Erythroblast (primary cell): ENCODE data around the gene FBXL16.

ENCODE experiments used
- GATA1 ChIP-seq: IDR thresholded peaks from 2 replicates; pipeline ENCODE4 v1.6.1; 2011; ENCODE audit warnings: low read depth, mild to moderate bottlenecking, control low read depth, low read length, moderate library complexity
- POLR2A ChIP-seq: IDR thresholded peaks from 2 replicates; pipeline ENCODE4 v1.6.1; 2011; ENCODE audit warnings: mild to moderate bottlenecking, low read length

- TF ChIP-seq POLR2A, result no peak
- TF ChIP-seq GATA1, result no peak
These were observed 38.3 kb upstream of the FBXL16 start for GRCh38 chr16:743794-744500.
